Activated CD4-positive, alpha-beta T cell treated with anti-CD3 and anti-CD28 coated beads, Interleukin-10, Interleukin-2, amounts not matched to agents 100 ng/mL and 50 ng/mL, durations not matched to agents 16 hours and 8 hours (primary cell): ENCODE results near the gene COQ8B.
"Not testable (repeated sequence)": the region's sequence is repeated elsewhere in the genome, so short reads cannot be mapped to it uniquely, and the experiment has no call there.

Experiments used
- DNase-seq: peaks from one replicate; pipeline ENCODE4 v3.0.0-alpha.2; 2020

The COQ8B gene

GRCh38 chr19:40741527-40742390, 25.1 kb upstream of the COQ8B start:
- no peak for DNase-seq

- no peak for DNase-seq
Observed at GRCh38 chr19:40740747-40741146, 24.1 kb upstream of the COQ8B start.

- DNase-seq: no peak
Observed at GRCh38 chr19:40739871-40740703, 23.4 kb upstream of the COQ8B start.

- peak; percentile 44 for DNase-seq
Observed at GRCh38 chr19:40739030-40739839, 22.5 kb upstream of the COQ8B start.

- DNase-seq: no peak
Observed at GRCh38 chr19:40737102-40737644, 20.5 kb upstream of the COQ8B start.

- no peak for DNase-seq
Observed at GRCh38 chr19:40736661-40737060, 20.0 kb upstream of the COQ8B start.

- no peak for DNase-seq
Observed at GRCh38 chr19:40735013-40735771, 18.5 kb upstream of the COQ8B start.

- no peak for DNase-seq
Observed at GRCh38 chr19:40733149-40733548, 16.5 kb upstream of the COQ8B start.

- DNase-seq: not testable (repeated sequence)
Observed at GRCh38 chr19:40732304-40732703, 15.6 kb upstream of the COQ8B start.

- not testable (repeated sequence) for DNase-seq
Observed at GRCh38 chr19:40730065-40730464, 13.4 kb upstream of the COQ8B start.

GRCh38 chr19:40726279-40726678, 9.6 kb upstream of the COQ8B start:
- no peak for DNase-seq

GRCh38 chr19:40724855-40725254, 8.2 kb upstream of the COQ8B start:
- DNase-seq: peak; percentile 51

- no peak for DNase-seq
Observed at GRCh38 chr19:40724315-40724714, 7.6 kb upstream of the COQ8B start.

- no peak for DNase-seq
Observed at GRCh38 chr19:40723661-40724254, 7.1 kb upstream of the COQ8B start.

GRCh38 chr19:40721936-40722661, 5.4 kb upstream of the COQ8B start:
- no peak for DNase-seq

- no peak for DNase-seq
Observed at GRCh38 chr19:40721140-40721486, 4.4 kb upstream of the COQ8B start.

- DNase-seq: no peak
Observed at GRCh38 chr19:40719414-40719894, 2.8 kb upstream of the COQ8B start.

GRCh38 chr19:40718774-40719391, 2.2 kb upstream of the COQ8B start:
- no peak for DNase-seq

GRCh38 chr19:40717880-40718773, 1.4 kb upstream of the COQ8B start:
- DNase-seq: no peak
